NB4 (cell line): ENCODE results near the gene XIST.
"Not testable (repeated sequence)": the region's sequence is repeated elsewhere in the genome, so short reads cannot be mapped to it uniquely, and the experiment has no call there.

Experiments used
- POLR2A ChIP-seq: IDR thresholded peaks from 2 replicates; pipeline ENCODE4 v1.6.1; 2011; ENCODE audit warnings: mild to moderate bottlenecking; ENCODE audit not compliant: insufficient read length; ENCODE audit errors: extremely low read depth
- TF ChIP-seq, protein P1 (sequence below): IDR thresholded peaks from one replicate; pipeline ENCODE4 v1.5.1; 2012; ENCODE audit warnings: low read depth, low read length

DNA sequence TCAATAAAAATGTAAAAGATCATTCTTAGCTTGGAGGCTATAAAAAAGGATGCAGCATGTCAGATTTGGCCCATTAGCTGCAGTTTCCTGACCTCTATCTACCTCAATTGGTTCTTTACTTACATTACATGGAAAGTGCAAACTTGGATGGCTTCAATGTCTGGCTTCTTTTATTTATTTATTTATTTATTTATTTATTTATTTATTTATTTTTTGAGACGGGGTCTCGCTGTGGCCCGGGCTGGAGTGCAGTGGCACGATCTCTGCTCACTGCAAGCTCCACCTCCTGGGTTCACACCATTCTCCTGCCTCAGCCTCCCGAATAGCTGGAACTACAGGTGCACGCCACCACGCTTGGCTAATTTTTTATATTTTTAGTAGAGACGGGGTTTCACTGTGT lies 60.0 kb downstream of the XIST start:
- TF ChIP-seq, protein P1, sequence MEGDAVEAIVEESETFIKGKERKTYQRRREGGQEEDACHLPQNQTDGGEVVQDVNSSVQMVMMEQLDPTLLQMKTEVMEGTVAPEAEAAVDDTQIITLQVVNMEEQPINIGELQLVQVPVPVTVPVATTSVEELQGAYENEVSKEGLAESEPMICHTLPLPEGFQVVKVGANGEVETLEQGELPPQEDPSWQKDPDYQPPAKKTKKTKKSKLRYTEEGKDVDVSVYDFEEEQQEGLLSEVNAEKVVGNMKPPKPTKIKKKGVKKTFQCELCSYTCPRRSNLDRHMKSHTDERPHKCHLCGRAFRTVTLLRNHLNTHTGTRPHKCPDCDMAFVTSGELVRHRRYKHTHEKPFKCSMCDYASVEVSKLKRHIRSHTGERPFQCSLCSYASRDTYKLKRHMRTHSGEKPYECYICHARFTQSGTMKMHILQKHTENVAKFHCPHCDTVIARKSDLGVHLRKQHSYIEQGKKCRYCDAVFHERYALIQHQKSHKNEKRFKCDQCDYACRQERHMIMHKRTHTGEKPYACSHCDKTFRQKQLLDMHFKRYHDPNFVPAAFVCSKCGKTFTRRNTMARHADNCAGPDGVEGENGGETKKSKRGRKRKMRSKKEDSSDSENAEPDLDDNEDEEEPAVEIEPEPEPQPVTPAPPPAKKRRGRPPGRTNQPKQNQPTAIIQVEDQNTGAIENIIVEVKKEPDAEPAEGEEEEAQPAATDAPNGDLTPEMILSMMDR: not testable (repeated sequence)
- not testable (repeated sequence) for TF ChIP-seq POLR2A
